Bronchial epithelial cell (primary cell): Measurements from ENCODE around the gene CTTNBP2. TPM values are rescaled to one million over a fixed set of nuclear protein-coding genes. Genes with fewer than 3 reads are reported as not detected.

Source experiments
- DNase-seq: peaks from one replicate; pipeline ENCODE4 v3.0.0-alpha.2; 2010; ENCODE audit warnings: low read depth
- FAIRE-seq: peaks from 2 replicates; lab custom pipeline; 2011; peaks lifted over from hg19 to GRCh38; lab: Jason Lieb, UNC
- H3K27me3 ChIP-seq: 2 replicates; pipeline ENCODE4 v1.5.1; 2011; ENCODE audit warnings: low read length; ENCODE audit not compliant: control insufficient read depth, insufficient read depth
- H3K36me3 ChIP-seq: 2 replicates; pipeline ENCODE4 v1.5.1; 2011; ENCODE audit warnings: low read length; ENCODE audit not compliant: control insufficient read depth, insufficient read depth
- H3K4me3 ChIP-seq: 2 replicates; pipeline ENCODE4 v1.5.1; 2011; ENCODE audit warnings: mild to moderate bottlenecking, low read depth, low read length, control low read depth
- CTCF ChIP-seq: IDR thresholded peaks from 2 replicates; pipeline ENCODE4 v1.5.1; 2011; ENCODE audit warnings: mild to moderate bottlenecking, moderate library complexity, low read length, control low read depth, inconsistent platforms; ENCODE audit not compliant: insufficient read depth, severe bottlenecking
- total RNA-seq: library from RNA; depleted of rRNA; stranded (reverse); fragments of >200 nt; gene quantifications from 2 replicates; pipeline ENCODE4 v1.2.1, GENCODE V29; 2014

The CTTNBP2 gene
- total RNA-seq, 1 donor from 2014 or later: 0.26 TPM

GRCh38 chr7:117766913-117767312 is 106.3 kb downstream of the CTTNBP2 start:
- TF ChIP-seq CTCF: no peak
- Histone ChIP-seq H3K36me3 (no peaks in the 10 kb centered on the region), H3K27me3 (no peaks in the 10 kb centered on the region), H3K4me3 (no peak overlapping the region)
- FAIRE-seq (no peak), DNase-seq (no peak)

GRCh38 chr7:117764031-117764430 is 109.2 kb downstream of the CTTNBP2 start:
- H3K36me3 ChIP-seq: no peaks in the 10 kb centered on the region
- no peak overlapping the region for H3K4me3 ChIP-seq
- no peak for TF ChIP-seq CTCF
- FAIRE-seq (no peak), DNase-seq (no peak)
- no peaks in the 10 kb centered on the region for H3K27me3 ChIP-seq

GRCh38 chr7:117762055-117762454 is 111.2 kb downstream of the CTTNBP2 start:
- Histone ChIP-seq H3K27me3 (no peaks in the 10 kb centered on the region), H3K36me3 (no peaks in the 10 kb centered on the region), H3K4me3 (no peak overlapping the region)
- DNase-seq: no peak
- TF ChIP-seq CTCF: no peak
- FAIRE-seq: no peak

- Histone ChIP-seq H3K27me3 (no peaks in the 10 kb centered on the region), H3K4me3 (no peak overlapping the region), H3K36me3 (peaks cover 1% of the 10 kb centered on the region)
- no peak for TF ChIP-seq CTCF
- FAIRE-seq: no peak
- no peak for DNase-seq
These were observed 113.1 kb downstream of the CTTNBP2 start for GRCh38 chr7:117759950-117760640.

GRCh38 chr7:117757440-117757839 is 115.8 kb downstream of the CTTNBP2 start:
- Histone ChIP-seq H3K27me3 (no peaks in the 10 kb centered on the region), H3K4me3 (no peak overlapping the region), H3K36me3 (peaks cover 1% of the 10 kb centered on the region)
- TF ChIP-seq CTCF: no peak
- DNase-seq (no peak), FAIRE-seq (no peak)
